Right lobe of liver (tissue), 6 donors: ENCODE results near the gene IL27RA. TPM values are rescaled to one million over a fixed set of nuclear protein-coding genes. Genes with fewer than 3 reads are reported as not detected.
A peak's percentile ranks its signal among the peaks of the same experiment; 100 is the strongest.

Source experiments
- ATAC-seq, 4 donors: fragments of 200-7000 bp; cut with Tn5 transposase; one replicate each; pipeline ENCODE4 v1.9.1; 2020; ENCODE audit warnings: mild to moderate bottlenecking in 4 of 4, moderate library complexity in 4 of 4
- DNase-seq, 3 donors: peaks; one replicate each; pipeline ENCODE4 v3.0.0-alpha.2; 2020
- H3K27ac ChIP-seq, 3 donors: fragments of 200-600 bp; one replicate each; pipeline ENCODE4 v1.8.0; 2022
- H3K27me3 ChIP-seq, 2 donors: fragments of 200-600 bp; one replicate each; pipeline ENCODE4 v1.8.0; 2022
- H3K36me3 ChIP-seq, 4 donors: fragments of 200-600 bp; sonication (generic) in 1 of 4; one replicate each; pipeline versions ENCODE4 v1.5.1 to v1.8.0; 2017 to 2022; ENCODE audit warnings: control low read depth in 1 of 4
- H3K4me1 ChIP-seq, 4 donors: fragments of 200-600 bp; sonication (generic) in 1 of 4; one replicate each; pipeline versions ENCODE4 v1.5.1 to v1.8.0; 2017 to 2022; ENCODE audit warnings: control low read depth in 1 of 4
- H3K4me3 ChIP-seq, 3 donors: fragments of 200-600 bp; one replicate each; pipeline ENCODE4 v1.8.0; 2022
- H3K9me3 ChIP-seq, 4 donors: fragments of 200-600 bp; sonication (generic) in 1 of 4; one replicate each; pipeline versions ENCODE4 v1.5.1 to v1.8.0; 2017 to 2022; ENCODE audit warnings: control low read depth in 1 of 4
- POLR2A ChIP-seq: fragments of 450-650 bp; IDR thresholded peaks from one replicate; pipeline ENCODE4 v1.6.1; 2017; ENCODE audit warnings: antibody characterized with exemption, mild to moderate bottlenecking
- WGBS: methylation state at CpG from one replicate; pipeline ENCODE4 v1.1.6; 2018; ENCODE audit warnings: low coverage, low lambda C conversion rate; ENCODE audit not compliant: insufficient coverage; ENCODE audit errors: missing lambda C conversion rate; 5-methylcytosine and 5-hydroxymethylcytosine counted together
- intact Hi-C, 2 donors: fragments of 100-400 bp; cut with DNase I; formaldehyde crosslinking; loops; one replicate each; pipeline versions ENCODE4 v1.11.2 to v1.14.1; 2022
- total RNA-seq, 6 experiments: library from RNA; depleted of rRNA in 2 of 6; stranded (reverse); fragments of >200 nt in 2 of 6; fragmentation: NEBNext Ultra II Directional in 3 of 6; extraction: Animal tissue kit (Norgen Biotek cat#: 25700) in 3 of 6; gene quantifications; one replicate each; pipeline versions ENCODE4 v1.1.0 to v1.2.4, GENCODE V29; 2016 to 2023
- TF ChIP-seq, protein P1 (sequence below), 4 donors: fragments of 200-600 bp in 3 of 4; fragments of 450-650 bp in 1 of 4; IDR thresholded peaks; one replicate each; pipeline versions ENCODE4 v1.5.1 to v1.8.0; 2016 to 2022; ENCODE audit warnings: antibody characterized with exemption in 4 of 4, mild to moderate bottlenecking in 2 of 4
- donor health status: DM: no; HTN: yes; CAD: no.
- donor health status: DM: no; HTN: no; CAD: no.
- donor health status: DM: no; HTN: no; CAD: no.
- donor health status: DM: no; HTN: yes; CAD: no.
- donor health status: DM: no; HTN: yes; CAD: no.

The IL27RA gene
- total RNA-seq, 6 experiments from 2014 or later: 1.1 to 3.0 (median 1.5) TPM

DNA sequence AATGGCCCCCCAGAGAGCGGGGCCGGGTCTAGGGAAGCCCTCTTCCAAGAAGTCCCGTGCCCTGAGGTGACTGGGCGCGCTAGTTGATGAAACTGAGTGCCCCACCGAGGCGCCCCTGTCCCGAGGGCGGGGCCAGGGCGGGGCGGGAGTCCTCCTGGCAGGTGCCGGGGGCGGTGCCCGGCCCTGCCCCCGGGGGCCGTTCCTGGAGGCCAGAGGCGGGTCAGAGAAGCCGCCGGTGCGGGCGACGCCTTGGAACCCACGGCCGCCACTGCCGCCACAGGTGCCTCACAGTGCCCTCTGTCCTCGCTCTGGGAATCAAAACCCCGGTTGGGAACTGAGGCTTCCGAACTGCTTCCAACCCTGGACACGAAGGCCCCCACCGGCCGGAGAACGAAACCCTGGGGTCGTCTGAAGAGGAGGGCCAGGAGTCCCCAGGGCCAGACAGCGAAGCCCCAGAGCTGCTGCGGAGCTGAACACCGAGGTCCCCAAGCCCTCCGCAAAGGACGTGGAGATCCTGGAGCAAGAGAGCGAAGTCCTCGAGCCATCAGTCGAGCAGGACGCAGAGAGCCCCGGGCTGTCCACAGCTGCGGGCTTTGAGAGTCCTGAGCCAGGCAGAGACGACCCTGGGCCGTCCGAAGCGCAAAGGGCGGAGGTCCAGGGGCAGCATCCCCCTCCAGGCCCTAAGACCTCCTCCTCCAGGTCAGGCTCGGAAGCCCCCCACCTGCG lies 41.1 kb downstream of the IL27RA start, which contains the start of gene MISP3:
TSS of gene MISP3 (plus strand) at position 252 of the 726 bp plus-strand sequence. CDS start 524 bp downstream, outside the sequence.
- peak; percentile 87 to 92 (median 89) for DNase-seq
- 0% methylated on average over 9 of the region's 51 CpGs for WGBS
- intact Hi-C loops: no loop called here

DNA sequence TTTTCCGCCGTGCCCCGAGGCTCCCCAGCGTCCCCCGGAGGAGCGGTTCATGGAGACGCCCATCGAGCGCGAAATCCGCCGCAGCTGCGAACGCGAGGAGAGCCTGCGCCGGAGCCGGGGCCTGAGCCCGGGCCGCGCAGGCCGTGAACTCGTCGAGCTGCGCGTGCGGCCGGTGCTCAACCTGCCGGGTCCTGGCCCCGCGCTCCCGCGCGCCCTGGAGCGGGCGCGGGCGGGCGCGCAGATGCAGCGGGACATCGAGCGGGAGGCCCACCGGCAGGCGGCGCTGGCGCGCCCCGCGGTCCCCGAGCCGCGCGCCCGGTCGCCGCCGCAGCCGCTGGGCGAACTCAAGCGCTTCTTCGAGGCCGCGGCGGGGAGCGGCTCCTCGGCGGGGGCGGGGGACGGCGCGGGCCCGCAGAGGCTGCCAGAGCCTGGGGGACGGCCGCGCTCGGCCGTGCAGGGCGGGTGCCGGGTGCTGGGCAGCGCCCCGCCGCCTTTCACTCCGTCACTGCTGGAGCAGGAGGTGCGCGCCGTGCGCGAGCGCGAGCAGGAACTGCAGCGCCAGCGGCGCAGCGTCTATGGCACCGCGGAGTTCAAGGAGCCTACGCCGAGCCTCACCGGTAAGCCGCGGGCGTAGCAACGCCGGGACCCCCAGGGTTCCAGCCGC lies 41.8 kb downstream of the IL27RA start:
- Histone ChIP-seq H3K27me3 (no peaks in the 10 kb centered on the region), H3K36me3 (no peaks in the 10 kb centered on the region), H3K9me3 (no peaks in the 10 kb centered on the region), H3K4me1 (peaks cover 0 to 18% (median 8%) of the 10 kb centered on the region in 4 donors), H3K4me3 (peak overlapping the region; percentile 68 to 75 (median 69)), H3K27ac (peak overlapping the region; percentile 69 to 82 (median 82))
- peak; percentile 27 to 64 (median 44) for ATAC-seq
- peak; percentile 80 to 83 (median 83) for DNase-seq
- 0% methylated on average over 8 of the region's 106 CpGs for WGBS
- intact Hi-C loops: no loop called here
- TF ChIP-seq POLR2A: no peak
- TF ChIP-seq, protein P1, sequence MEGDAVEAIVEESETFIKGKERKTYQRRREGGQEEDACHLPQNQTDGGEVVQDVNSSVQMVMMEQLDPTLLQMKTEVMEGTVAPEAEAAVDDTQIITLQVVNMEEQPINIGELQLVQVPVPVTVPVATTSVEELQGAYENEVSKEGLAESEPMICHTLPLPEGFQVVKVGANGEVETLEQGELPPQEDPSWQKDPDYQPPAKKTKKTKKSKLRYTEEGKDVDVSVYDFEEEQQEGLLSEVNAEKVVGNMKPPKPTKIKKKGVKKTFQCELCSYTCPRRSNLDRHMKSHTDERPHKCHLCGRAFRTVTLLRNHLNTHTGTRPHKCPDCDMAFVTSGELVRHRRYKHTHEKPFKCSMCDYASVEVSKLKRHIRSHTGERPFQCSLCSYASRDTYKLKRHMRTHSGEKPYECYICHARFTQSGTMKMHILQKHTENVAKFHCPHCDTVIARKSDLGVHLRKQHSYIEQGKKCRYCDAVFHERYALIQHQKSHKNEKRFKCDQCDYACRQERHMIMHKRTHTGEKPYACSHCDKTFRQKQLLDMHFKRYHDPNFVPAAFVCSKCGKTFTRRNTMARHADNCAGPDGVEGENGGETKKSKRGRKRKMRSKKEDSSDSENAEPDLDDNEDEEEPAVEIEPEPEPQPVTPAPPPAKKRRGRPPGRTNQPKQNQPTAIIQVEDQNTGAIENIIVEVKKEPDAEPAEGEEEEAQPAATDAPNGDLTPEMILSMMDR (IDR thresholded peaks at IDR 0.05): peak; percentile 16 to 95 (median 58)

More for the DNA sequence above, 41.1 kb downstream of the IL27RA start, which contains the start of gene MISP3:
- no peaks in the 10 kb centered on the region for H3K27me3 ChIP-seq
- peaks cover 0 to 18% (median 8%) of the 10 kb centered on the region in 4 donors for H3K4me1 ChIP-seq
- H3K4me3 ChIP-seq: peak within 1 kb of the TSS; percentile 68 to 75 (median 69)
- no peaks in the 10 kb centered on the region for H3K36me3 ChIP-seq
- TF ChIP-seq POLR2A: no peak
- TF ChIP-seq, protein P1 (IDR thresholded peaks at IDR 0.05): no peak
- H3K9me3 ChIP-seq: no peaks in the 10 kb centered on the region
- peak within 1 kb of the TSS; percentile 74 to 82 (median 82) for H3K27ac ChIP-seq
- ATAC-seq: peak; percentile 73 to 84 (median 76)

DNA sequence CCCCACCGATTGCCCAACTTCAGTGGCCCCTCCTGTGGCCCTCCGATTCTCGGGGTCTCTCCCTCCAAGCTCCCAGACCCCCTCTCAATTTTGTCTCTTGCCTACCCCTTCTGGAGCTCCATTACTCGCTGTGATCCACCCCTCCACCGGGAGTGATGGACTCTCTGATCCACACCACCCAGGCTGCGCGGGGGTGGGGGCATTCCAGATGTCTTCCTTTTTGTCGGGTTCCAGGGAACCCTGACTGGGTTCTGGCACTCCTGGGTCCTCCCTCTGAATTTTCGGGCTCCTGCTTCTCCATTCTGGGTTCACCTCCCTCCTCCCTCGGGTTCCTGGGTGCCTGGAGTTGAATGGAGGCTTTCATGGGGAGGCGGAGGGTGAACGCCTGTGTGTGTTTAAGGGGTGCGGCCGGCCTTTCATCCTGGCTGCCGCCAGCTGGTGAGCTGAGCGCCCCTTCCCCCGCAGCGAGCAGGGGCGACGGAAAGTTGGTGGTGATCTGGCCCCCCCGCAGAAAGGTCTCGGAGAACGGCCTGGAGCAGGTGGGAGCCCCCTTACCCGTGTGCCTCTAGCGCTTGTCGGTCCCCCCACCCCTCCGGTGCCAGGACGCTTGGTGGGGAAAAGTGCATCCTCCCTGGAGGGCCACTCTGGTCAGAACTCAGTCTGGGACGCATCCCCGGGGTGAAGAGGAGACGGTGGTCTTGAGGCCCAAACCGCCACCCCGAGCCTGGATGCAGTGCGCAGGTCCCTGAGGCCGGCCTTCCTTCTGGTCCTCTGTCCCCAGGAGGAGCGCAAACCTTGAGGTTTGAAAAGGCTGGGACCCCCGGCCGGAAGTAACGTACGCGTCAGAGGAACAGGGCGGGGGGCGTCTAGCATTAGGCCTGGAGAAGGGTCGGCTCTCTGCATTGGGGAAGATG lies 42.6 kb downstream of the IL27RA start:
- H3K27me3 ChIP-seq: no peaks in the 10 kb centered on the region
- H3K27ac ChIP-seq: peak overlapping the region; percentile 58 to 82 (median 69)
- H3K4me1 ChIP-seq: peaks cover 0 to 18% (median 8%) of the 10 kb centered on the region in 4 donors
- ATAC-seq (peak in 1 of 4 donors; percentile 0), DNase-seq (peak in 1 of 3 donors; percentile 63)
- under 1% methylated on average over 17 of the region's 44 CpGs for WGBS
- intact Hi-C loops: no loop called here
- H3K9me3 ChIP-seq: no peaks in the 10 kb centered on the region
- H3K4me3 ChIP-seq: peak overlapping the region; percentile 68 to 75 (median 69)
- no peak for TF ChIP-seq POLR2A
- TF ChIP-seq, protein P1 (IDR thresholded peaks at IDR 0.05): no peak
- H3K36me3 ChIP-seq: no peaks in the 10 kb centered on the region

DNA sequence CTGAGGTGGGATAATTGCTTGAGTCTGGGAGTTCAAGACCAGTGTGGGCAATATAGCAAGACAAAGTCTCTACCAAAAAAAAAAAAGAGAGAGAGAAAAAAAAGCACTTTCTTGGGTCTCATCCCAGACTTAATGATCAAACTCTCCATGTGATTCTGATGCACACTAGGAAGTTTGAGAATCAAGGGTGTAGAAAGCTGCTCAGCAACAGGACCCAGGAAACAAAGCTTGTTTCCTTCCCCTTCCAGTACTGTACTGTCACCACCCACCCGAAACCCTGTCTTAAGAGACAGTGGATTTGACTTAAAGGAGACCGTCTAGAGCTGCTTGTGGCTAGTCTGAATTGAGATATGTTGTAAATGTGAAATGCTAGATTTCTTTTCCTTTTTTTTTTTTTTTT lies 46.8 kb downstream of the IL27RA start:
- peaks cover 0 to 25% (median 3%) of the 10 kb centered on the region in 4 donors for H3K4me1 ChIP-seq
- no peak overlapping the region for H3K4me3 ChIP-seq
- WGBS: 65% methylated on average over 2 of the region's 2 CpGs
- no peaks in the 10 kb centered on the region for H3K36me3 ChIP-seq
- DNase-seq (no peak), ATAC-seq (no peak)
- no peak for TF ChIP-seq POLR2A
- TF ChIP-seq, protein P1 (IDR thresholded peaks at IDR 0.05): no peak
- no peak overlapping the region for H3K27ac ChIP-seq
- H3K27me3 ChIP-seq: no peaks in the 10 kb centered on the region
- H3K9me3 ChIP-seq: no peaks in the 10 kb centered on the region
- intact Hi-C loops: no loop called here
